EL (cell line): ENCODE measurements around the gene CLUH.
"Not testable (repeated sequence)": the region's sequence is repeated elsewhere in the genome, so short reads cannot be mapped to it uniquely, and the experiment has no call there.

ENCODE experiments used
- DNase-seq: peaks from one replicate; pipeline ENCODE4 v3.0.0-alpha.2; 2016

Gene CLUH

GRCh38 chr17:2688351-2689342 lies 22.9 kb downstream of the CLUH start:
- DNase-seq = no peak

GRCh38 chr17:2687074-2687418 lies 24.5 kb downstream of the CLUH start:
- DNase-seq = no peak

GRCh38 chr17:2685696-2686095 lies 25.9 kb downstream of the CLUH start:
- DNase-seq = no peak

GRCh38 chr17:2684549-2684948 lies 27.0 kb downstream of the CLUH start:
- DNase-seq = no peak

GRCh38 chr17:2683912-2684311 lies 27.7 kb downstream of the CLUH start:
- DNase-seq = no peak

GRCh38 chr17:2682176-2682938 lies 29.2 kb downstream of the CLUH start:
- DNase-seq = no peak

- DNase-seq = no peak
Measured at GRCh38 chr17:2681650-2682049, 29.9 kb downstream of the CLUH start.

GRCh38 chr17:2680961-2681360 lies 30.6 kb downstream of the CLUH start:
- no peak for DNase-seq

GRCh38 chr17:2679247-2679646 lies 32.3 kb downstream of the CLUH start:
- not testable (repeated sequence) for DNase-seq

- DNase-seq = no peak
Measured at GRCh38 chr17:2672026-2672425, 39.5 kb downstream of the CLUH start.

GRCh38 chr17:2660410-2660809 lies 51.2 kb downstream of the CLUH start:
- DNase-seq = not testable (repeated sequence)

- peak; percentile 69 for DNase-seq
Measured at GRCh38 chr17:2659337-2659736, 52.2 kb downstream of the CLUH start.

- no peak for DNase-seq
Measured at GRCh38 chr17:2656283-2656682, 55.3 kb downstream of the CLUH start.

- DNase-seq = no peak
Measured at GRCh38 chr17:2655546-2655945, 56.0 kb downstream of the CLUH start.

GRCh38 chr17:2652911-2653310 lies 58.7 kb downstream of the CLUH start:
- DNase-seq = not testable (repeated sequence)

GRCh38 chr17:2649191-2649590 lies 62.4 kb downstream of the CLUH start:
- DNase-seq = no peak

- DNase-seq = no peak
Measured at GRCh38 chr17:2647957-2648356, 63.6 kb downstream of the CLUH start.

- DNase-seq = no peak
Measured at GRCh38 chr17:2644971-2645370, 66.6 kb downstream of the CLUH start.
